Osteoblast (primary cell): Measurements from ENCODE around the gene BICD2. TPM values are rescaled to one million over a fixed set of nuclear protein-coding genes. Genes with fewer than 3 reads are reported as not detected.
A peak's percentile ranks its signal among the peaks of the same experiment; 100 is the strongest.

ENCODE experiments used
- DNase-seq: peaks from one replicate; pipeline ENCODE4 v3.0.0; 2011; ENCODE audit warnings: low spot score, mixed read lengths; ENCODE audit not compliant: insufficient read length; ENCODE audit errors: missing footprints
- H2AFZ ChIP-seq: 2 replicates; pipeline ENCODE4 v1.6.0; 2011; ENCODE audit warnings: mild to moderate bottlenecking, low read length
- H3K27ac ChIP-seq: 2 replicates; pipeline ENCODE4 v1.5.1; 2011; ENCODE audit warnings: mild to moderate bottlenecking, low read depth, low read length, moderate library complexity
- H3K27me3 ChIP-seq: 2 replicates; pipeline ENCODE4 v1.6.0; 2012; ENCODE audit warnings: mild to moderate bottlenecking, control low read depth, inconsistent platforms, low read length, moderate library complexity; ENCODE audit not compliant: insufficient read depth
- H3K36me3 ChIP-seq: 2 replicates; pipeline ENCODE4 v1.5.1; 2011; ENCODE audit warnings: mild to moderate bottlenecking, low read length, control low read depth, moderate library complexity; ENCODE audit not compliant: insufficient read depth
- H3K4me1 ChIP-seq: 2 replicates; pipeline ENCODE4 v1.5.1; 2011; ENCODE audit warnings: mild to moderate bottlenecking, low read length, control low read depth, moderate library complexity; ENCODE audit not compliant: insufficient read depth
- H3K4me2 ChIP-seq: 2 replicates; pipeline ENCODE4 v1.6.0; 2011; ENCODE audit warnings: mild to moderate bottlenecking, low read length; ENCODE audit not compliant: insufficient read depth
- H3K4me3 ChIP-seq: fragments of 200-600 bp; sonication (generic); 3 replicates; pipeline ENCODE4 v1.5.1; 2012; ENCODE audit warnings: mild to moderate bottlenecking, low read length, inconsistent platforms; ENCODE audit not compliant: insufficient read depth
- H3K79me2 ChIP-seq: 2 replicates; pipeline ENCODE4 v1.6.0; 2012; ENCODE audit warnings: mild to moderate bottlenecking, low read length, control low read depth, inconsistent platforms; ENCODE audit not compliant: insufficient read depth
- H3K9me3 ChIP-seq: 2 replicates; pipeline ENCODE4 v1.5.1; 2011; ENCODE audit warnings: low read depth, low read length, control low read depth
- H4K20me1 ChIP-seq: 2 replicates; pipeline ENCODE4 v1.6.0; 2012; ENCODE audit warnings: mild to moderate bottlenecking, low read length, control low read depth; ENCODE audit not compliant: insufficient read depth
- CTCF ChIP-seq: IDR thresholded peaks from 2 replicates; pipeline ENCODE4 v1.5.1; 2011; ENCODE audit warnings: mild to moderate bottlenecking, low read depth, low read length, moderate library complexity; ENCODE audit errors: extremely low read depth
- total RNA-seq: library from RNA; depleted of rRNA; stranded (reverse); fragments of >200 nt; gene quantifications from 2 replicates; pipeline ENCODE4 v1.2.3, GENCODE V29; 2012

Gene BICD2
- total RNA-seq, 1 donor: 31.8 TPM

GRCh38 chr9:92760070-92760469, 4.6 kb downstream of the BICD2 start:
- Histone ChIP-seq H3K4me3 (no peak overlapping the region), H3K4me2 (no peak overlapping the region), H3K27me3 (no peaks in the 10 kb centered on the region), H3K36me3 (no peaks in the 10 kb centered on the region), H3K4me1 (peaks cover 10% of the 10 kb centered on the region), H2AFZ (no peak overlapping the region), H3K9me3 (no peaks in the 10 kb centered on the region), H3K27ac (no peak overlapping the region), H4K20me1 (peaks cover 49% of the 10 kb centered on the region), H3K79me2 (peaks cover 80% of the 10 kb centered on the region)
- TF ChIP-seq CTCF: no peak
- DNase-seq: peak; percentile 91

GRCh38 chr9:92759446-92759845, 5.2 kb downstream of the BICD2 start:
- Histone ChIP-seq H3K27me3 (no peaks in the 10 kb centered on the region), H3K4me2 (no peak overlapping the region), H3K36me3 (no peaks in the 10 kb centered on the region), H3K79me2 (peaks cover 80% of the 10 kb centered on the region), H3K27ac (no peak overlapping the region), H4K20me1 (peaks cover 49% of the 10 kb centered on the region), H3K9me3 (no peaks in the 10 kb centered on the region), H2AFZ (no peak overlapping the region), H3K4me1 (peaks cover 10% of the 10 kb centered on the region), H3K4me3 (no peak overlapping the region)
- TF ChIP-seq CTCF: no peak
- peak; percentile 69 for DNase-seq

- Histone ChIP-seq H2AFZ (no peak overlapping the region), H3K4me2 (no peak overlapping the region), H3K27me3 (no peaks in the 10 kb centered on the region), H3K4me1 (no peaks in the 10 kb centered on the region), H3K79me2 (peaks cover 77% of the 10 kb centered on the region), H3K4me3 (no peak overlapping the region), H3K27ac (no peak overlapping the region), H3K36me3 (no peaks in the 10 kb centered on the region), H3K9me3 (no peaks in the 10 kb centered on the region), H4K20me1 (peaks cover 39% of the 10 kb centered on the region)
- DNase-seq: no peak
- TF ChIP-seq CTCF: no peak
Measured at GRCh38 chr9:92756792-92757191, 7.8 kb downstream of the BICD2 start.

GRCh38 chr9:92754091-92754745, 10.4 kb downstream of the BICD2 start:
- no peak for TF ChIP-seq CTCF
- no peak overlapping the region for H3K4me2 ChIP-seq

More at GRCh38 chr9:92754091-92754745, 10.4 kb downstream of the BICD2 start:
- Histone ChIP-seq H3K4me3 (no peak overlapping the region), H3K36me3 (no peaks in the 10 kb centered on the region), H3K4me1 (peaks cover 10% of the 10 kb centered on the region), H4K20me1 (peaks cover 25% of the 10 kb centered on the region), H3K27me3 (no peaks in the 10 kb centered on the region), H3K79me2 (peaks cover 76% of the 10 kb centered on the region), H3K9me3 (no peaks in the 10 kb centered on the region), H3K27ac (no peak overlapping the region), H2AFZ (no peak overlapping the region)
- peak; percentile 49 for DNase-seq
